HG03571 (cell line): ENCODE measurements around the gene MORF4L1.

Experiments
- ATAC-seq: cut with Tn5 transposase; IDR thresholded peaks from one replicate; pipeline ENCODE4 v1.9.1; 2021; ENCODE audit not compliant: unreplicated experiment

MORF4L1 gene

DNA sequence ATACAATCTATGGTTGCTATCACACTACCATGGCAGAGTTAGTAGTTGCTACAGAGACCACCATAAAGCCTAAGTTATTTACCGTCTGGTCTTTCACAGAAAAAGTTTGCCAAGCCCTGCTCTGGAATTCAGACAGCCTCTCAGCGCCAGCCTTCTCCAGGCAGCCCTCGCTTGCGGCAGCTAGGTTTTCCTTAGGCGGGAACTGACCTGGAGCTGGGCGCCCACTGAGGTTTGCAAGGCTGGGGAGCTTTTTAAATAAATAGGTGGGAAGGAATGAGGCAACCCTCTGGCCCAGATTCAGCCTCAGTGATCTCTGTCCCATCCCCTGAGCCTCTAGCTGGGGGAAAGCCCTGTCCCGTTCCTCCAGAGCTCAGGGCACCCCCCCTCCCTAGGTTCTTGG is 71.0 kb downstream of the MORF4L1 start:
- no peak for ATAC-seq

- ATAC-seq = peak; percentile 25
These were observed 71.5 kb downstream of the MORF4L1 start for GRCh38 chr15:78944202-78944625.

DNA sequence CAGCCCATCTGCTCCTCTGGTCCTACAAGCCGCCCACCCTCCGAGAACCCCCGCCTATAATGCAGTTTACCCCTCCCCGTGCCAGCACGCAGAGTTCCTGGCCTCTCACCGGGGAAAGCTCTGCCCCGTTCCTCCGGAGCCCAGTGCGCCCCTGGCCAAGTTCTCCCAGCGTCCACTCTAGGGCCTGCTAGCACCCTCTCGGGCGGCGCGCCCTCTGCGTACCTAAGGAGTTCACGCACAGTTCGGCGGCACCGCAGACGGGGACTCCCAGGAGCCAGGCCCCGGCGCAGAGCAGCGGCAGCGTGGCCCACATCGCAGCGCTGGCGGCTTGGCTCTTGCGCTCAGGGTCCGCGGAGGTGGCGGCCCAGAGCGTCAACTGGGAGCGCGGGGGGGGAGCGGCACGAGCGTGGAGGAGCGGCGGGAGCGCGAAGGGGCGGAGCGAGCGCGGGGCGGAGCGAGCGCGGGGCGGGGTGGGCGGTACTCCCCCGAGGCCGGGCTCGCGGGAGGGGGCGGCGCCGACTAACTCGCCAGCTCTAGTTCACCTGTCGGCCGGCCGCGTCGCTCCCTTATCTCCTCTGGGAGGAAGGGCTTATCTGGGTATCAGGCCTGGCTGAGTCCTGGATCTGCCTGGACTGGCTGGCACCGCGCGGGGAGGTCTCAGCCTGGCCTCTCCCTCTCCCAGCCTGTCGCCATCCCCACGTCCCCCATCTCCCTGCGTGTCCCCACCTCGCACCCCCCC is 72.1 kb downstream of the MORF4L1 start, which contains the start of gene CTSH:
CTSH (minus strand) TSS at position 378 of the 739 bp plus-strand sequence; CDS start at position 313, 65 bp downstream.
- peak; percentile 72 for ATAC-seq

- ATAC-seq = no peak
These were observed 73.8 kb downstream of the MORF4L1 start for GRCh38 chr15:78946493-78946892.

- ATAC-seq = no peak
These were observed 74.8 kb downstream of the MORF4L1 start for GRCh38 chr15:78947506-78947905.
